Measurements from ENCODE around the gene LIMS2. TPM values are rescaled to one million over a fixed set of nuclear protein-coding genes. Genes with fewer than 3 reads are reported as not detected.

Gene LIMS2
- total and polyA plus RNA-seq, 2 of the 8 experiments (the other 6 are each of a cell fraction or from before 2014, with no cell fraction given) = 3.3 to 4.8 TPM

DNA sequence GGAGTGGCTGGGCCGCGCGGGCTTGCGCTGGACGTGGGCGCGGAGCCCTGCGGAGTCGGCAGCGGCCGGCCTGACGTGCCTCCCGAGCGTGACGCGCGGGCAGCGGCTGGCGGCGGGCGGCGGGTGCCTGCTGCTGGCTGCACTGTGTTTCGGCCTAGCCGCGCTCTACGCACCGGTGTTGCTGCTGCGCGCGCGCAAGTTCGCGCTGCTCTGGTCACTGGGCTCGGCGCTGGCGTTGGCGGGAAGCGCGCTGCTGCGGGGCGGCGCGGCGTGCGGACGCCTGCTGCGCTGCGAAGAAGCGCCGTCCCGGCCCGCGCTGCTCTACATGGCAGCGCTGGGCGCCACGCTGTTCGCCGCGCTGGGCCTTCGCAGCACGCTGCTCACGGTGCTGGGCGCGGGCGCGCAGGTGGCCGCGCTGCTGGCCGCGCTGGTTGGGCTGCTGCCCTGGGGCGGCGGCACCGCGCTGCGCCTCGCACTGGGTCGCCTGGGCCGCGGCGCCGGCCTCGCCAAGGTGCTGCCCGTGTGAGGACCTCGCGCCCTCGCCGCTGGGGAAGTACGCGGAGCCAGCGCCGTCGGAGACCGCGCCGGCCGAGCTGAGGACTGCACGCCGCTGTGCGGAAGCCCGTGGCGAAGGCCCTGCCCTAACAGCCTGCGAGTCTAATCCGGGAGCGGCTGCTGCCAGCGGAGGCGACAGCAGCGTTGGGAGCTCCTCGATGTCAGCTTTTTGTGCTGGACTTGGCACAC lies 26.5 kb upstream of the LIMS2 start (continued):
- no peak for TF ChIP-seq ATF2 (IDR thresholded peaks at IDR 0.05; ENCODE audit: low read length)
- TF ChIP-seq, protein P1, sequence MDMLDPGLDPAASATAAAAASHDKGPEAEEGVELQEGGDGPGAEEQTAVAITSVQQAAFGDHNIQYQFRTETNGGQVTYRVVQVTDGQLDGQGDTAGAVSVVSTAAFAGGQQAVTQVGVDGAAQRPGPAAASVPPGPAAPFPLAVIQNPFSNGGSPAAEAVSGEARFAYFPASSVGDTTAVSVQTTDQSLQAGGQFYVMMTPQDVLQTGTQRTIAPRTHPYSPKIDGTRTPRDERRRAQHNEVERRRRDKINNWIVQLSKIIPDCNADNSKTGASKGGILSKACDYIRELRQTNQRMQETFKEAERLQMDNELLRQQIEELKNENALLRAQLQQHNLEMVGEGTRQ (IDR thresholded peaks at IDR 0.05; ENCODE audit: low read length) = no peak
- TF ChIP-seq ZNF274 (IDR thresholded peaks at IDR 0.05; ENCODE audit: borderline replicate concordance, extremely low read depth, low read length) = no peak
- no peak for TF ChIP-seq YY1 (IDR thresholded peaks at IDR 0.05; ENCODE audit: low read depth, low read length)
- no peak for TF ChIP-seq HDAC6 (IDR thresholded peaks at IDR 0.05; ENCODE audit: low read depth, low read length)
- no peak for TF ChIP-seq SP2 (IDR thresholded peaks at IDR 0.05; ENCODE audit: low read length)
- TF ChIP-seq TEAD4 (IDR thresholded peaks at IDR 0.05; ENCODE audit: low read depth, low read length) = peak; percentile 65; the same call in 1 of the 2 replicates
- no peak for TF ChIP-seq SUZ12 (IDR thresholded peaks at IDR 0.05; ENCODE audit: low read length)
- TF ChIP-seq ATF3 (IDR thresholded peaks at IDR 0.05; ENCODE audit: insufficient read depth, low read depth, low read length) = no peak
- no peak for TF ChIP-seq BCL11A (IDR thresholded peaks at IDR 0.05; ENCODE audit: low read depth in 2 of 2, low read length in 2 of 2)
- no peak for TF ChIP-seq CTBP2 (IDR thresholded peaks at IDR 0.05; ENCODE audit: borderline replicate concordance, insufficient read depth, insufficient read length, low read length)
- TF ChIP-seq SIRT6 (IDR thresholded peaks at IDR 0.05; ENCODE audit: low read length) = no peak
- TF ChIP-seq SAP30 (IDR thresholded peaks at IDR 0.05; ENCODE audit: insufficient read depth, insufficient replicate concordance, low read length) = no peak
- no peak for TF ChIP-seq KDM5A (IDR thresholded peaks at IDR 0.05; ENCODE audit: low read length)
- no peak for TF ChIP-seq TCF12 (IDR thresholded peaks at IDR 0.05; ENCODE audit: low read depth, low read length)
- peak; percentile 39 for TF ChIP-seq CREB1 (IDR thresholded peaks at IDR 0.05)
- TF ChIP-seq SIN3A (conservative IDR thresholded peaks at IDR 0.05 in 1 of 2, IDR thresholded peaks at IDR 0.05 in 1 of 2; ENCODE audit: low read depth in 1 of 2, low read length in 2 of 2) = no peak
- peak; percentile 36 for TF ChIP-seq TAF1 (IDR thresholded peaks at IDR 0.05; ENCODE audit: low read depth, low read length)
- peak; percentile 52 for TF ChIP-seq POLR2AphosphoS5 (IDR thresholded peaks at IDR 0.05; ENCODE audit: low read depth, low read length)
- TF ChIP-seq RBBP5 (IDR thresholded peaks at IDR 0.05; ENCODE audit: borderline replicate concordance, low read depth, low read length) = no peak; the same call in 1 of the 2 replicates
- TF ChIP-seq CBX5 (IDR thresholded peaks at IDR 0.05; ENCODE audit: low read depth, low read length) = no peak
